ENCODE results near the gene GLRX. TPM values are rescaled to one million over a fixed set of nuclear protein-coding genes. Genes with fewer than 3 reads are reported as not detected.
"Not testable (repeated sequence)": the region's sequence is repeated elsewhere in the genome, so short reads cannot be mapped to it uniquely, and the experiment has no call there.

The GLRX gene
- total RNA-seq, 4 donors from 2014 or later, result 67.2 to 173 (median 111) TPM

- DNase-seq (ENCODE audit: low spot score), result no peak
- no peak for TF ChIP-seq CTCF (IDR thresholded peaks at IDR 0.05)
- ATAC-seq (ENCODE audit: low FRiP score), result no peak
Observed at GRCh38 chr5:95815155-95815729, 7.3 kb downstream of the GLRX start.

- ATAC-seq (ENCODE audit: low FRiP score); DNase-seq (ENCODE audit: low spot score): not testable (repeated sequence)
Observed at GRCh38 chr5:95813035-95813434, 9.5 kb downstream of the GLRX start.

GRCh38 chr5:95812074-95812471 lies 10.5 kb downstream of the GLRX start:
- ATAC-seq (ENCODE audit: low FRiP score) (no peak), DNase-seq (ENCODE audit: low spot score) (no peak)
- no peak for TF ChIP-seq CTCF (IDR thresholded peaks at IDR 0.05)

GRCh38 chr5:95811461-95812073 lies 11.0 kb downstream of the GLRX start:
- ATAC-seq (ENCODE audit: low FRiP score); DNase-seq (ENCODE audit: low spot score): not testable (repeated sequence)

GRCh38 chr5:95811126-95811423 lies 11.5 kb downstream of the GLRX start:
- ATAC-seq (ENCODE audit: low FRiP score); DNase-seq (ENCODE audit: low spot score): not testable (repeated sequence)

GRCh38 chr5:95810305-95811125 lies 12.0 kb downstream of the GLRX start:
- no peak for DNase-seq (ENCODE audit: low spot score)
- no peak for TF ChIP-seq CTCF (IDR thresholded peaks at IDR 0.05)
- ATAC-seq (ENCODE audit: low FRiP score), result no peak

GRCh38 chr5:95809414-95809960 lies 13.0 kb downstream of the GLRX start:
- no peak for TF ChIP-seq CTCF (IDR thresholded peaks at IDR 0.05)
- DNase-seq (ENCODE audit: low spot score) (no peak), ATAC-seq (ENCODE audit: low FRiP score) (peak; percentile 58)

- no peak for TF ChIP-seq CTCF (IDR thresholded peaks at IDR 0.05)
- DNase-seq (ENCODE audit: low spot score), result no peak
- ATAC-seq (ENCODE audit: low FRiP score), result peak; percentile 70
Observed at GRCh38 chr5:95808686-95809413, 13.7 kb downstream of the GLRX start.
